GM19025 (cell line): ENCODE measurements around the gene PCSK6.
"Not testable (repeated sequence)": the region's sequence is repeated elsewhere in the genome, so short reads cannot be mapped to it uniquely, and the experiment has no call there.

Source experiments
- ATAC-seq: cut with Tn5 transposase; IDR thresholded peaks from one replicate; pipeline ENCODE4 v1.9.1; 2021; ENCODE audit warnings: mild to moderate bottlenecking, low read depth, moderate library complexity; ENCODE audit not compliant: unreplicated experiment

PCSK6 gene

DNA sequence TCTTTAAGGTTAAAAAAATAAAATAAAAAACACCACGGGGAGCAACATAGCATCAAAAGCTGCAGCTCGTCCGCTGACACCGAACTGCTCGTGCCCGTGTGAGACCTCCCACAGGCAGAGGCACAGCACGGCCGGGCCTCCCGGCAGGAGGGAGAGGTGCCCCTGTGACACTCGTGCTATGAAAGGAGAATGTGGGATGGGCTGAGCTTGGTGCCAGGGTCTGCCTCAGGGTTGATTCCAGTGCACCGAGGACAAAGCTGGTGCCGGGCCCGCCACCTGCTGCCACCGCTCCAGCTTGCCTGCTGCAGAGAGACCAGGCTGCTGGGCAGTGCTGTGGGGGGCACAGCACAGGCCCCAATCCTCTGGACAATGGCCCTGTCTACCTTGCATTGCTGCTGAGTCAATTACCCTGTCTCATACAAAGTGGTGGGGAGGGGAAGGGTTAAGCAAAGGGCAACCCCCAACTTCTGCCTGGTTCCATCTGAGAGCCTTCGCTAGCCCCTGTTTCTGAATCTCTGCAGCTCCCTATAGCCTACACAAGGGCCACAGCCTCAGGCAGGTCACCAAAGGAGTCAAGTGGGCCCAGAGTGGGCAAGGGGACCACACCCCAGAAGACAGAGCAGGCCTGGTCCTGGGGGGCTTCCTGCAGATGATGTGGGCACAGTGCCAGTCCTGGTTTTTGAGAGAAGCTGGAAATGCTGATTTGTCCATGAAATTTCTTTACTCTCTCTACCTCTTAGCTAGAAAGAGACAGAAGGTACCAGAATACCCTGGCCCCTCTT, 120.5 kb downstream of the PCSK6 start:
- no peak for ATAC-seq

DNA sequence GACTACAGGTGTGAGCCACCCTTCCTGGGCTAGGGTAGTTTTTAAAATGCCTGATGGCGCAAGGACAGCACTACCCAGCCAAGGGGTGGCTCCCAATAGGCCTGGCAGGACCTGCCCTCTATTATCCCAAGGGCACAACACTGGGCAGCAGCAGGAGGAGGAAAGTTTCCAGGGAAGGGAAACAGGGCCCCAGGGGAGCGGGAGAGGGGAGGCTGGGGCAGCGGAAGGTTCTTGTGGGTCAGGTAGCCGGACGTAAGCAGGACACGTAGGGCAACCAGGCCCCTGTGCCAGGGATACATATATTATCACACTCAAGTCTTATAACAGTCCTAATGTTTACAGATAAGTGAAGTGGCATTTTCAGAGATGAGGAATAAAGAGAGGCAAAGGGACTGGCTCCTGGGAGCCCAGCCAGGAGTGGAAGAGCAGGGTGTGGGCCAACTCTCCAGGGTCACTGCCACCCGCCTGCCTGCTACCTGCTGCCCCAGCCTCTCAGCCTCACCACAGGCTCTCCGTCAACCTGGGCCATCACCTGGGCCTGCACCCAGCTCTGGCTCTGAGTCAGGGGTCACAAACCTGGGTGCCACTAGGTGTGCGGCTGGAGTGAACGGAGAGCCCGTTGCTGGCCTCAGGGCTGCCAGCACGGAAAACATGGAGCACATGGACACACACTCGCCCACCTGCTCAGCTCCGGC, 121.3 kb downstream of the PCSK6 start:
- no peak for ATAC-seq

DNA sequence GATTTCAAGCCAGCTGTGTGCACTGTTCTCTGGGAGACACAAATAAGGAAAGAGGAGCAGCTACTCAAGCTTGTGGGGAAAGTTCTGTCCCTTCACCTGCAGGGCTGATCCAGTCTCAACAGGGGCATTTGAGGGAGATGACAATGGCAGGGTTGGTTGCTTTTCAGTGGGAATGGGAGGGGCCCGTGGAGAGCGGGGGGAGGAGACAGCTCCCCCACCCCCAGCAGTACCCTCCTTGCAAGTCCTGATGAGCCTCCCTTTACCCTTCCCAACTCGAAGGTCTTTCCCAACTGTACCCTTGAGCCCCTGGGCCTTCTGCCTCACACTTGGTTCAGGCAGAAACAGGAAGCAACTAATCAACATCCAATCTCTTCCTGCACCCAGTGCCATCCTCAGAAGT, 122.7 kb downstream of the PCSK6 start:
- no peak for ATAC-seq

DNA sequence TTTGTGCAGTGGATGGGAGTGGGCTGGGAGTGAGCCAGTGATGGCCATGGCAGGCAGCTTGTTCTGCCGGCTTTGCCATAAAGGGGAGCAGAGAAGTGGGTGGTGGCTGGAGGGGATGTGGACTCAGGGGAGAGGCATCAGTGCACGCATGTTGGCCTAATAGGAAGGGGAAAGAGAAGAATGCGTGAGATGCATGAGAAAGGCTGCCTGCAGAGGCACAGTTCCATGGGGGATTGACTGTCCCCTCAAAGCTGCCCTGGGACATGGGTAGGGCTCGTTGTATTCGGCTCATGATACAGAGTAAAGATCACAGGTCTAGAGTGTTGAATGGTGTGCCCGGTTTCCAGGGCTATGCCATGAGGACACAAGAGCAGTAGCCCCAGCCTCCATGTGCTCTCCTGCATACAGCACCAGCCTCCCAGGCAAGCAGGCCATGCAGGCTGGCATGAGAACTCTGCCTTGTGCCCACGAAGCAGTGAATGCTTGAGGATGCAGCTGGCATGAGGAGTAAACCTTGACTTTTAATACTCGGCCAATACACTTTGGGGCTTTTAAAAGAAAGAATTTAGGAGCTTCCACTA, 126.4 kb downstream of the PCSK6 start:
- no peak for ATAC-seq

DNA sequence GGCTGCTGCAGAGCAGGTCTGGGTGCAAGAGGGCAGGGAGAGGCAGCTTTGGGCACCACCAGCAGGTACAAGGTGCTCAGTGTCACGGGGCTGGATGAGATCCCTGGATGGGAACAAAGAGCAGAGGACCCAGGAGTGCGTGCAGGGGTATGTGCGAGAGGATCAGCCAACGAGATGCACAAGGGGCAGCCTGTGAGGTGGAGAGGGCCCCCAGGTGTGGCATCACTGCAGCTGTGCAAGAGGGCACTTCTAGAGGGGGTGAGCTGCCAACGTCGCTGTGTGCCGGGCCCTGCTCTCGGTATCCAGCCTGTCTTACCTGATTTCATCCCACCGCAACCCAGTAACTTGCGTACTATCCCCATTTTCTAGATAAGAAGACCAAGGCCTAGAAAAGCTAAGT, 127.1 kb downstream of the PCSK6 start:
- ATAC-seq = no peak

DNA sequence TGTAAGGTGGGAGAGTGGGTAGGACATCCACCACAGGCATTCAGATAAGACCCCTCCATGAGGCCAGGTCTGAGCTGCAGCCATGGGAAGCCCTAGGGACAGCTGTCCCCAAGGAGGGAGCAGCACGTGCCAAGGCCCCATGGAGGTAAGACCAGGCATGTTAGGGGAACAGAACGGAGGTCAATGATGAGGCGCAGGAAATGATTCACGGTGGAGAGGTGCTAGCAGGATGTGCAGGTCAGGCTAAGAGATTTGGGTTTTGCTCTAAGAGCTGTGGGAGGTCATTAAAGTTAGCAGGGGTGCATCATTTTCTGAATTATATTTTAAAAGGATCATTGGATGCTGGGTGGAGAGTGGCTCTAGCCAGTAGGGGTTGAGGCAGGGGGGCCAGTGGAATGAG, 128.1 kb downstream of the PCSK6 start:
- no peak for ATAC-seq

DNA sequence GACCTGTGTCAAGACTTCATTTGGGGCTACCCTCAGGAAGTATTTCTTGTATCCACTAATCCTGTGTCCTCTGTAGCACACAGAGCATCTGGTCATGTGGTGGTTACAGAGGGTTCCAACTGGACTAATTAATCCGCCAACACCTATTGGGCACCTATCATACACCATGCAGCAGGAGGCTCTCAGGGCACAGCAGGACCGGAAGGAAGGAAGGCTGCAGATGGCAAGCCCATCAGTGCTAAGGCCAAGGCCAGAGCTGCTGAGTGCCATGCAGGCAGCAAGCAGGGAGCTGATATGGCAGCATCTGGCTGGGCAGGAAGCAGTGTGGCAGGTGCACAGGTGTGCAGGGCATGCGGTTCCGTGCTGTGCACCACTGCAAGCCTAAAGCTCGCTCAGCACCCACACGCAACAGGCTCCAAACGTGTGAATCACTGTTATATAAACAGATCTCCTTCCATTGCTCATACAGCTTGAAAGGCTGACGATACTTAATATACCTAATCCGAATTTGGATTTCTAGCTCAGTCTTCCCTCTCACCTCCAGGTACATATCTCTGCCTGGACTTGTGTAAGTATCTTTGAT, 130.1 kb downstream of the PCSK6 start:
- ATAC-seq = no peak

DNA sequence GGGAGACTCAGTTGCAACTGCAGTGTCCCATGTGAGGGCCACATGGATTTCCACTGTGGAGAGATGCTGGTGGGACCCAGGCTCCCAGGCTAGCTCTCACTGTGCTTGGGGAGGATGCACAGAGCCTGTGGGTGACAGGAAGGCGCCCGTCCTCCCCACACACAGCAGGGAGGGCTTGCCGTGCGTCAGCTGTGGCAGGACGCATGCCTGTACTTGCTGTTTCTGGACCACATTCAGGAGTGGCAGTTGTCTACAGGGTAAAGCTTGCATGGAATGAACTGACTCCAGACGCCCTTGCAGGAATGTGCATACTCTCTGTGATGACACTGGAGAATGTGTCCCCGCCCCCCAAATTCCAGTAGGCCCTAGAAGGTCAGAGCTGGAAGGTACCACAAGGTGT, 130.6 kb downstream of the PCSK6 start:
- no peak for ATAC-seq

DNA sequence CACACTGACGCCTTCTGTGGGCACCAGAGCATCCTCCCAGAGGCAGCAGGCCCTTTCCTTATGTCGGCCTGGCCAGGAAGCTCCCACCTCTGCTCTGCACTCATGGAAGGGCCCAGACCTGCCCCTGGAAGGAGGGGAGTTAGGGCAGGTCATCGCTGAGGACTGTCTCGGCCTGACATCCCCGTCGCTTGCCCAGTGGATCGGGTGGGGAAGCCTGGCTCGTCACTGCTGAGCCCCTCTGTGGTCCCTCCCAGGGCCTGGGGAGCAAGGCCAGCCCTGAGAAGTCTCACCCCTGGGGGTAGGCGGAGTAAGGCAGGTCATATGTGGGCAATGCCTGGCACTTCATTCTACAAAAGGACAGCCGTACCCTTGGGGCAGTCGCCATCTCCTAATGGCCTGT, 131.6 kb downstream of the PCSK6 start:
- ATAC-seq = no peak

DNA sequence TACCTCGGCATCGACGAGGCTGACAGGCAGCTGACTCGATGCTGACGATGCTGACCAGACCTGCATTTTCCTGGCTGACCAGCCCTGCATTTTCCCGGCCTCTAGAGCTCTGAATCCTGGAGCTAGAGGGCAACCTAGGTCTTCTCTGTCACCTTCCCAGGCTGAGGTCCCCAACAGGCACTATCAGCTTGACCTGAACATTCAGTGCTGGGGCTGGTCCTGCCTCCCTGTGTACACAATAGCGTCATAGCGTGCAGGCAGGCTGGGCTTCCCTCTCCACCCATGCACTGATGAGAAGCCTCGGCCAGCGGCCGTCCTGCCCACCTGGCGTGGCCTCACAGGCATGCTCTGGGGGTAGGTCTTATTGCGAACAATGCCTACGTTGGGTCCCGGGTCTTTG, 132.2 kb downstream of the PCSK6 start:
- no peak for ATAC-seq

DNA sequence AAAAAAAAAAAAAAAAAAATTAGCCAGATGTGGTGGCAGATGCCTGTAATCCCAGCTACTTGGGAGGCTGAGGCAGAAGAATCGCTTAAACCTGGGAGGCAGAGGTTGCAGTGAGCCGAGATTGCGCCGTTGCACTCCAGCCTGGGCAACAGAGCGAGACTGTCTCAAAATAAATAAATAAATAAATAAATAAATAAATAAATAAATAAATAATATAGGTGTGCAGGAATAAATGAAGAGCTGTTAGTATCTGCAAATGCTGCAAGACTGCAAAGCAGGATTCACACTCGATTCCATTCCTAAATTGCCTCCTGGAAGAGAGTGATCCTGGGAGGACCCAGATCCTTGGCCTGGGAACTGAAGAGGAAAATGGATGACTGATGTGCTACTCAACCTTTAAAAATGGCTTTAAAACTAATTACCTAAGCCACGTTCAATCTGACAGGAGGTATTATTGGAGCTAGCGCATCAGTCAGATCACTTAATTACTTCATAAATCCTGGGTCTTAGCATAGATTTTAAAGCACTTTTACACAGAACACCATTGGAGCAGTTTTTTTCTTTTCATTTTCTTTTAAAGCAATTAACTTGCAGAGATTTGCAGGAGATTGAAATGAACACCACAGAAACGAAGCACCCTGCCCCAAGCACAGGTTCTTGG, 132.9 kb downstream of the PCSK6 start:
- ATAC-seq = not testable (repeated sequence)

DNA sequence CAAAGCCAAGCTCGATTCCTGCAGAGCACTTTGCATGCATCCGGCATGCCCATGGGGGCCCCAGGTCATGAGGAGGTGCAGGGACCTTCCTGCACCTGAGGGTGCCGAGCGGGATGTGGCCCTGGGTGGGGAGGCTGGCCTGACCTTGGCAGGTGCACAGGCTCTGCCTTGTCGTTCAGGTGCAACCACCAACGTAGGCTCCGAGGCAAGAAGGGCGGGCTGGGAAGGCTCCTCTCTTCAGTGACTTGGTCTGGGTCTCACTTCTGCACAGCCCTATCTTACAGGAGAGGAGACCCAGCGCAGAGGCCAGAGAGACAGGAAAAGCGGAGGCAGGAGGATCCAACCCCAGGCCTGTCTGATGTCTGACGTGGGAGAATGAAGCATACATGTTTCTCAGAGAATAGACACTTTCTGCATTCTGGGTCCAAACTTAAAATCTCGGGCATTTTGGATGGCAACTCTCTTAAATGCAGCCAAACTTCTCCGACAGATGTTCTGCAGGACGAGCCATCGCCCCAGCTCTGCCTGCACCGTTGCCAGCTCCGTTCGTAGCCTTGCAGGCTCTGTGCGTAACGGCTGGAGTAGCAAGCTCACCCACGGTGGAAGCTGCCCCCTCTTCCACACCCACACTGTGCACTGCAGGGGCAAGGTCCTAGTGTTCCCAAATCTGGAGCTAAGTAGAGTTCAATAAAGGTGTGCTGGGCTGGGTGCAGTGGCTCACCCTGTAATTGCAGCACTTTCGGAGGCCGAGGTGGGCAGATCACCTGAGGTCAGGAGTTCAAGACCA, 133.6 kb downstream of the PCSK6 start:
- no peak for ATAC-seq

DNA sequence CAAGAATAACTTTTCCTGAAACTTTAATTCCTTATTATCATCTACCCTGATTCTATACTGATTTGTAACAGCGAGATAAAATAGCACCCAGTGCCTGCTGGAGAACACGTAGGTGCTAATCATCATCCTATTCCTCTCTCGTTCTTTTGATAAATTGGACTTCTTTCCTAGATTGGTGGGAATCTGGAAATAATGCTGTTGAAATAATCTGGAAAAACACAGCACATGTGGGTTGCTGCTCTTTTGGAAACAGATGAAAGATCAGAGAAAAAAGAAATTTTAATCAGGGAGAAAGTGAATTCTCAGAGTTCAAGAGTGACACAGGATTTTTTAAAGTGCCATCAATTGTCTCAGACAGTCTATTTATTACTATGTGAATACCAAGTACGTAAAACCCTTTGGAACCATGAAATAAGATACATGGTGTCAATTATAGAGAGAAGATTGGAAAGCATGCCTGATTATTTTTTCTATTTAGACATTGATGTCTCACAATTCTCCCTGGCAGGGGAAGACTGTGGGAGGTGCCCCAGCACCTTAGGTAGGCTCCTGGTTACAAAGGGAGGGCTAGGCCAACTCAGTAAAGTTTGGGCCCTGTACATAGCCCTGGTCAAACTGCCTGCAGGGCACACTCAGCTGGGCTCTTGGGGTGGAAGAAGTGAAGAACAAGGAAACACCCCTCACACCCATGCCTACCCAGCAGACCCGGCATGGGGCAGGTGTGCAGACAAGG, 134.4 kb downstream of the PCSK6 start:
- ATAC-seq = no peak

DNA sequence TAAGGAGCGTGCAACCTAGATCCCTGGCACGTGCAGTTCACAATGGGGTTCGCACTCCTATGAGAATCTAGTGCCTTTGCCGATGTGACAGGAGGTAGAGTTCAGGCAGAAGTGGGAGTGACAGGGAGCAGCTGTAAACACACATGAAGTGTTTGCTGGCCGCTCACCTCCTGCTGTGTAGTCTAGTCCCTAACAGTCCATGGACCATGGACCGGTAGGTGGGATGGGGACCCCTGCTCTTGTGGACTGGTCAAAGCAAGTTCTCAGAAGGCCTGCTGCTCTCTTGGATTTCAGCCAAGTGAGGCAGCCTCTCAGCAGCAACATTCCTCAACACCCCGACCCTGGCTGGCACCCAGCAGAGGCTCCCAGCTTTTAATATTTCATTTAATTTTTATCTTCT, 136.3 kb downstream of the PCSK6 start:
- ATAC-seq = no peak

DNA sequence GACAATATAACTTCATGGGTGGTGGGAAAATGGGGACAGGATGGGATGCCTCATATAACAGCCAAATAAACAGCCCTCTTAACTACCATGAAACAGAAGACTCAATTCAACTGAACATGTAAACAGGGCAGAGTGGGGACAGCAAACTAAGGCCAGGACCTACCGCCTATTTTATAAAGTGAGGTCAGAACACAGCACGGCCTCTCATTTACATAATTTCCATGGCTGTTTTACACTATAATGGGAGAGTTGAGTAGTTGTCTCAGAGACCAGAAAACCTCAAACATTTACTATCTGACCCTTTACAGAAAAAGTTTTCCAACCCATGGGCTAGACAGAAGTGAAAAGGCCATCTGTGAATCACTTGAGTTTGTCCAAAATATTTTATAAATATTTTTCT, 137.8 kb downstream of the PCSK6 start:
- no peak for ATAC-seq

DNA sequence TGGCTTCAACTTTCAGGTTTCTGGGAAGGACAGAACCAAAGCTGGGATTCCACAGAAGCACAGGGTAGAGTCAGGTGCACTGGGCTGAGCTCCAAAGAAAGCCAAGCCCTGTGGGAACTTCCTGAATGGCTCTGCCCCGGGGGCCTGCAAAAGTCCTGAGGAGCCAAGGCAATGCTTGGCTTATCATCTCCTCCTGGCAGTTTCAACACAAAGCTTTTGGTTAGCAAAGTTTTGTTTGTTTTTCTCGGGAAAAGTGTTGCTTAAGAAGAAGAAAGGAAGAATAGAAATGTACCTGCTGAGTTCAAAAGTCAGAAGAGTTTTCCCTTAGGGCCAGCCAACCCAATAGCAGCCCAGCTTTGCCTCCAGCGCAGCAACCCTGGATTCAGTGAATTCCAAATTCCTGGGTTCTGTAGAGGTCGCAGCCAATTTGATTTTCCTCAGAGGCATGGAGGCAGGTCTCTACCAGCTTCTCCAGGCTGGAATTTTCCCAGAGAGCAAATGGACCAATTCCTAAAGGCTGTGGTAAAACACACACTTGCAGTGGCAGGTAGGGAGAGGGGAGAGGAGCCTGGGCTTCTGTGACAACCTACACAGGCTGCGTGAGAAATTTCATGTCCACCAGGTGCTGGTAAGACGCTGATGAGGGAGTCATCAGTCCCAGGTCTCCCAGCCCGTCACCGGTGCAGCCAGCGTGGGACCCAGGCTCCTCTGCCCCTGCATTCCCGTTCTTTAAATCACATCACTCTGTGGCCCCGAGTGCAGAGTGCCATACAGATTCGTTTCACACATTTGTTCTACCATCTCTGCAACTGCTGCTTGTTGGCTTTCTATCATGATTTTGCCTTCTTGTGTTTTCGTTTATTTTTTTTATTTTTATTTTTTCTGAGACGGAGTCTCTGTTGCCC, 140.2 kb downstream of the PCSK6 start:
- ATAC-seq = no peak

DNA sequence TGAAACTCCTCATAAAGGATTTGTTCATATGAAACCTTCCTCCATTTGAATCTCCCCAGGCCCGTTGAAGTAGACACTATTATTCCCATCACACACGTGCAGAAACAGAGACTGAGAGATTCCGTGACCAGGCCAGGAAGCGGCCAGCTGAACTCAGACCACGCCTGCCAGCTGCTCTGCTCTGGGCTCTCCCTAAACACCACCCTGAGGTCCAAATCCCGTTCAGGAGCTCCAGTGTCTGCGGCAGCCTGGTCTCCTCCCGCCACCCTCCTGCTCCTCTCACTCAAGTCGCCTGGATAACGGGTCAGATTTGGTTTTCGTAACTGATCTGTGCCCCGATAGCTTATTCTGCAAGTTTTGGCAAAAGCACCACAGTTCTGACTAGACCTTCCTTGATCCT, 140.9 kb downstream of the PCSK6 start:
- ATAC-seq = no peak

DNA sequence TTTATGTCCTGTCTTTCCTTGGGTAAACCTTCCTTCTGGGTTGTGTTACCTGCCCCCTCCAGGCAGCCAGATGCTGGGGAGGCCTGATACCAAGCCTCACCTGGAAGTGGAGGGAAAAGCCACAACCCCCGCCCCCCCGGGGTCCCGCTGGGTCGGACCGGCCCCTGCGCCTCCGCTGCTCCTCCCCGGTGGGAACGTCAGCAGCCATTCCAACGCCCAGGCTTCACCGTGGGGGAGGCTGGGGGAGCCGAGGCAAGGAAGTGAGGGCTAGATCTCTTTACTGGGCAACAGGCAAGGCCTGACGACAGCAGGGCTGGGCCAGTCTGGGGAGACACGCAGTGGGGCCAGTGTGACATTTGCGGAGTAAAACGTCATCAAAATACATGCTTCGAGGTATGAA, 141.5 kb downstream of the PCSK6 start:
- no peak for ATAC-seq

DNA sequence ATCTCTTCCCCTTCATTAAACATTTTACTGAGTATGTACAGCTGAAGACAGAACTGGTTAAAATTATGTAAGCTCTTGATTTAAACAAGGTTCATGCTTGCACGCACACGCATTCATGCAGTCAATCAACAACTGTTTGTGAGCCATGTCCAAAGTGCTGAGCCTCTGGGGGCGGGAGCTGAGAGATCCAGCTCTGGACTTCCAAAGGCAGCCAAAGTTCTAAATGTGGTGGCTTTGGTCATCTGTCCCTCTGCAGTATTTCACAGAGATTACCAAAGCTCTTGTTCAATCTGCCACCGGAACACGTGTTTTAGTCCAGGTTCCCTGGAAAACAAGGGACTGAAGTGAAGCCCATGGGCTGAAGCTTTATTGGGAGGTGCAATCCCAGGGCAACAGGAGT, 142.1 kb downstream of the PCSK6 start:
- no peak for ATAC-seq
